ENCODE results near the gene TNFRSF19.

GRCh38 chr13:23696610-23697009, 126.4 kb downstream of the TNFRSF19 start:
- TF ChIP-seq REST (tag by site-specific recombination; IDR thresholded peaks at IDR 0.05) (no peak), GFI1B (tag by site-specific recombination; IDR thresholded peaks at IDR 0.05) (no peak), HOXA7 (CRISPR knock-in tag; IDR thresholded peaks at IDR 0.05; ENCODE audit: borderline replicate concordance) (no peak), ZNF335 (tag by site-specific recombination; conservative IDR thresholded peaks at IDR 0.05) (no peak), OVOL3 (tag by site-specific recombination; IDR thresholded peaks at IDR 0.05) (no peak), INSM2 (tag by site-specific recombination; IDR thresholded peaks at IDR 0.05) (no peak)

All from HEK293 (cell line).